Thoracic aorta (tissue), 2 donors: ENCODE measurements around the gene PLEKHA8. TPM values are rescaled to one million over a fixed set of nuclear protein-coding genes. Genes with fewer than 3 reads are reported as not detected.
A peak's percentile ranks its signal among the peaks of the same experiment; 100 is the strongest.

ENCODE experiments used
- ATAC-seq: fragments of 150-250 bp; one replicate; pipeline ENCODE4 v1.8.0; 2017; ENCODE audit warnings: low read depth; ENCODE audit not compliant: insufficient number of reproducible peaks, low FRiP score
- DNase-seq: peaks from one replicate; pipeline ENCODE4 v3.0.0-alpha.2; 2020; ENCODE audit warnings: low spot score
- H3K27ac ChIP-seq, 2 donors: fragments of 200-600 bp; sonication (generic); 1 replicate in 1 of 2; 2 replicates in 1 of 2; pipeline ENCODE4 v1.5.1; 2016; ENCODE audit warnings: mild to moderate bottlenecking in 2 of 2, moderate library complexity in 2 of 2
- H3K27me3 ChIP-seq: fragments of 200-600 bp; sonication (generic); replicated peaks from 2 replicates; pipeline ENCODE4 v1.6.0; 2016; ENCODE audit warnings: mild to moderate bottlenecking; ENCODE audit not compliant: insufficient read depth
- H3K36me3 ChIP-seq: fragments of 200-600 bp; sonication (generic); one replicate; pipeline ENCODE4 v1.5.1; 2016
- H3K4me1 ChIP-seq, 2 donors: fragments of 200-600 bp; sonication (generic); 1 replicate in 1 of 2; 2 replicates in 1 of 2; pipeline versions ENCODE4 v1.5.1 to v1.6.0; 2016; ENCODE audit warnings: low read depth in 2 of 2, mild to moderate bottlenecking in 1 of 2; ENCODE audit not compliant: control insufficient read depth in 1 of 2
- H3K4me3 ChIP-seq: fragments of 200-600 bp; sonication (generic); 2 replicates; pipeline ENCODE4 v1.5.1; 2016; ENCODE audit warnings: mild to moderate bottlenecking
- H3K9me3 ChIP-seq: fragments of 200-600 bp; sonication (generic); 2 replicates; pipeline ENCODE4 v1.5.1; 2016
- total RNA-seq, 2 donors: library from RNA; depleted of rRNA; stranded (reverse); fragments of >200 nt; gene quantifications; one replicate each; pipeline versions ENCODE4 v1.1.0 to v1.2.3, GENCODE V29; 2016
- TF ChIP-seq, protein P1 (sequence below): fragments of 200-600 bp; sonication (generic); IDR thresholded peaks from one replicate; pipeline ENCODE4 v1.5.1; 2019; ENCODE audit warnings: antibody characterized with exemption

Gene PLEKHA8
- total RNA-seq, 2 donors from 2014 or later: 6.6 to 10.0 TPM

GRCh38 chr7:30166841-30167235, 138.6 kb downstream of the PLEKHA8 start:
- H3K27ac ChIP-seq: no peak overlapping the region

GRCh38 chr7:30167901-30168300, 139.7 kb downstream of the PLEKHA8 start:
- no peak for DNase-seq
- no peak for ATAC-seq
- Histone ChIP-seq H3K27me3 (no peaks in the 10 kb centered on the region), H3K4me1 (peaks cover 19 to 70% of the 10 kb centered on the region in 2 donors), H3K27ac (no peak overlapping the region), H3K9me3 (no peaks in the 10 kb centered on the region), H3K4me3 (no peak overlapping the region), H3K36me3 (no peaks in the 10 kb centered on the region)
- TF ChIP-seq, protein P1, sequence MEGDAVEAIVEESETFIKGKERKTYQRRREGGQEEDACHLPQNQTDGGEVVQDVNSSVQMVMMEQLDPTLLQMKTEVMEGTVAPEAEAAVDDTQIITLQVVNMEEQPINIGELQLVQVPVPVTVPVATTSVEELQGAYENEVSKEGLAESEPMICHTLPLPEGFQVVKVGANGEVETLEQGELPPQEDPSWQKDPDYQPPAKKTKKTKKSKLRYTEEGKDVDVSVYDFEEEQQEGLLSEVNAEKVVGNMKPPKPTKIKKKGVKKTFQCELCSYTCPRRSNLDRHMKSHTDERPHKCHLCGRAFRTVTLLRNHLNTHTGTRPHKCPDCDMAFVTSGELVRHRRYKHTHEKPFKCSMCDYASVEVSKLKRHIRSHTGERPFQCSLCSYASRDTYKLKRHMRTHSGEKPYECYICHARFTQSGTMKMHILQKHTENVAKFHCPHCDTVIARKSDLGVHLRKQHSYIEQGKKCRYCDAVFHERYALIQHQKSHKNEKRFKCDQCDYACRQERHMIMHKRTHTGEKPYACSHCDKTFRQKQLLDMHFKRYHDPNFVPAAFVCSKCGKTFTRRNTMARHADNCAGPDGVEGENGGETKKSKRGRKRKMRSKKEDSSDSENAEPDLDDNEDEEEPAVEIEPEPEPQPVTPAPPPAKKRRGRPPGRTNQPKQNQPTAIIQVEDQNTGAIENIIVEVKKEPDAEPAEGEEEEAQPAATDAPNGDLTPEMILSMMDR: no peak

More at GRCh38 chr7:30166841-30167235, 138.6 kb downstream of the PLEKHA8 start:
- TF ChIP-seq, protein P1: no peak
- ATAC-seq (no peak), DNase-seq (no peak)
- Histone ChIP-seq H3K4me1 (peaks cover 14 to 63% of the 10 kb centered on the region in 2 donors), H3K27me3 (no peaks in the 10 kb centered on the region), H3K9me3 (no peaks in the 10 kb centered on the region), H3K4me3 (no peak overlapping the region), H3K36me3 (no peaks in the 10 kb centered on the region)

DNA sequence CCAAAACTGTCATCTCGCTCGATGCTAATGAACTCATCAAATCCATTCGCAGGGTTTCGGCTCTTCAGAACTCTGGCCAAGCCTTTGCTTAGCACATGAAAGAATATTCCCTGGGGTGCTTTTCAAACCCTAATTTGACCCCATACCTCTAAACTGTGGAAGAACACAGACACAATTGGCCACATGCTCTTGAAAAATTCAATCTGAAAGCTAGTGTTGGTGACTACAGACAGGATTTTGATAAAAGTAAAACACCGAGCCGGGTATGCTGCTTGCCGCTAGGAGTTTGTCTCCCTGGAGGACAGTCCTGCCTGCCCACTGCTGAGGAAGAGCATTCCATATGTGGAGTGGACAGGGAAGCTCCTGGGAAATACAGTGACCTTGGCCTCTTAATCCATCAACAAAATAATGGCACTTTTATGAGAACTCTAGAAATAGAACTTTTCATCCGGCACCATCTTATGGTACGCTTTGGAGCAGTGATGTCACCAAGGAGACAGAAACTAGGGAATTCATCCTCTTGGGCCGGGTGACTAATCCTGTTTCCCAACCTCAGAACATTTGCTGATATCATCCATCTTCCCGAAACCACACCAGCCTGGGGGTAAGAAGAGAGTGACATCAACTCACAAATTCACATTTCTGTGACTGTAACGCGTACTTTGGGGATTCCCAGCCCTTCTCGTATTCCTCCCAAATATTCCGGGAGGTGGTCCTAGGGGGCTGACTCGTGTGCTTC, 140.8 kb downstream of the PLEKHA8 start:
- TF ChIP-seq, protein P1: no peak
- H3K9me3 ChIP-seq: no peaks in the 10 kb centered on the region
- no peaks in the 10 kb centered on the region for H3K36me3 ChIP-seq
- peaks cover 23 to 70% of the 10 kb centered on the region in 2 donors for H3K4me1 ChIP-seq
- no peaks in the 10 kb centered on the region for H3K27me3 ChIP-seq
- DNase-seq (no peak), ATAC-seq (no peak)
- H3K4me3 ChIP-seq: no peak overlapping the region
- no peak overlapping the region for H3K27ac ChIP-seq

DNA sequence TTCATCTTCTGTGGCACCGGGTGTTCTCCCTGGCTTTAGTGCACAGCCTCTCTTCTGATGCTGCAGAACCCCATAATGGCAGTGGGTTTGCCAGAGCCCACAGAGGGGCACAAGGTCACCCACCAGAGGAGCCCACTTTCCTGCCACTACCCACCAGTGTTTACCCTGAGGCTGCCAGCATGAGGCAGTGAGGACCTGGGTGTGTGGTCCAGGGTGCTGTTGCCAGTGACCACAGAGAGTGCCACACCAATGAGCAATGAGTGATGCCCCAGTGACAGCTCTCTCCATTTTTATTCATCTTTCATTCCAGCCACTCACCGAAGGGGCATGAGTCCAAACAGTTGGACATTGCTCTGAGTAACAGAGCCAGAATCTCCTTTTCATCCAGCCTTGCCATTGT, 141.4 kb downstream of the PLEKHA8 start:
- H3K4me1 ChIP-seq: peaks cover 28 to 70% of the 10 kb centered on the region in 2 donors
- no peak overlapping the region for H3K4me3 ChIP-seq
- no peak for DNase-seq
- TF ChIP-seq, protein P1: no peak
- no peaks in the 10 kb centered on the region for H3K36me3 ChIP-seq
- no peak overlapping the region for H3K27ac ChIP-seq
- H3K9me3 ChIP-seq: no peaks in the 10 kb centered on the region
- no peak for ATAC-seq
- H3K27me3 ChIP-seq: no peaks in the 10 kb centered on the region

DNA sequence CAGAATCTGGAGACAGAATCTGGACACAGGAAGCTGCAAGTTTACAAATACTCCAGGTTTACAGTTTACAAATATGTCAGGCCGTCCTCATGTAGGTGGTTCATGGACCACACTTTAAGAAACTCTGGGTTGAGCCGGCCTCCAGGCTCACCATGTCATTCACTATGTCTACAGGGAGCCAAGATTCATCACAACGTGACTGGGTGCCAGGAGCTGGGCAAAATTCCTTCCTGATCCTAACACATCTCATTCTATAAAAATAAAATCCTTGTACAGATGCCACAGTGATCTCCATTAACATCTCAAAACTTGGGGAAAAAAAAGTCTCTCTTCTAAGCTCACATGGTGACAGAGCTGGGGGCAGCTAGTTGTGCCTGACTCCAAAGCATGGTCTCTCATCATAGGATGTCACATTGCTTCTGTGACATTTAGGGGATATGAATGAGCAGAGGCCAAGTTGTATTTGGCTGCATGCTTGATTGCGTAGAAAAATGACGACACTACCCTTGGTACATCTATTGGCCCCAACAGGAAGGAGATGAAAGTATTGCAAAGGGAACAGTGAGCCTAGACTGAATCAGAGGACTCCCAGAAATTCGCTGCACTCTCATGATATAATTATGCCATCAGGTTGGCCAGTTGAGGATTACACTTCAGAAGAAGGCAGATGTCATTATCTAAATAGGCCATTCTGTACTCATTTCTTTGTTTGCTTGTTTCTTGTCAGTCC, 142.4 kb downstream of the PLEKHA8 start:
- Histone ChIP-seq H3K9me3 (no peaks in the 10 kb centered on the region), H3K36me3 (no peaks in the 10 kb centered on the region), H3K4me1 (peaks cover 38 to 76% of the 10 kb centered on the region in 2 donors), H3K27me3 (no peaks in the 10 kb centered on the region), H3K27ac (peak overlapping the region in 1 of 2 donors; percentile 25), H3K4me3 (no peak overlapping the region)
- TF ChIP-seq, protein P1: no peak
- no peak for ATAC-seq
- no peak for DNase-seq
